GM12878 (cell line): Measurements from ENCODE around the gene CHN1. TPM values are rescaled to one million over a fixed set of nuclear protein-coding genes. Genes with fewer than 3 reads are reported as not detected.

ENCODE experiments used
- ATAC-seq: fragments of 200-7000 bp; cut with Tn5 transposase; 3 replicates; pipeline ENCODE4 v1.9.1; 2020; ENCODE audit warnings: mild to moderate bottlenecking, moderate library complexity
- BruUV-seq: library from RNA; stranded (reverse); fragments of 400-500 nt; replicated peaks from 2 replicates; lab custom pipeline; 2021; lab: Mats Ljungman, UMichigan
- CTCF ChIA-PET: fragments of 300-600 bp; sonication (Branson Sonifier 250); formaldehyde crosslinking; extraction: SDS; loops from one replicate; lab custom pipeline; 2021; ENCODE audit warnings: inconsistent platforms; lab: Yijun Ruan, JAX
- POLR2A ChIA-PET: fragments of 350-600 bp; formaldehyde crosslinking; extraction: SDS; loops from one replicate; lab custom pipeline; 2021; ENCODE audit warnings: inconsistent platforms; lab: Charles Lee
- RAD21 ChIA-PET: fragments of 300-600 bp; sonication (Branson Sonifier 250); formaldehyde crosslinking; loops from one replicate; lab custom pipeline; 2023; ENCODE audit warnings: antibody characterized with exemption; ENCODE audit not compliant: unreplicated experiment; lab: Charles Lee
- SMC1A ChIA-PET: fragments of 300-600 bp; sonication (Branson Sonifier 250); formaldehyde crosslinking; loops from one replicate; lab custom pipeline; 2023; ENCODE audit not compliant: unreplicated experiment, uncharacterized antibody; lab: Charles Lee
- DNase-seq: peaks from one replicate; pipeline ENCODE4 v3.0.0-alpha.2; 2011; ENCODE audit warnings: low read depth, low spot score
- FAIRE-seq: peaks from 3 replicates; lab custom pipeline; 2011; peaks lifted over from hg19 to GRCh38; lab: Jason Lieb, UNC
- H2AFZ ChIP-seq: 2 replicates; pipeline ENCODE4 v1.6.0; 2011; ENCODE audit warnings: low read depth, low read length, control low read depth; ENCODE audit not compliant: control insufficient read depth
- H3K27ac ChIP-seq: 2 replicates; pipeline ENCODE4 v1.5.1; 2011; ENCODE audit warnings: control low read depth; ENCODE audit not compliant: control insufficient read depth, insufficient read depth
- H3K27me3 ChIP-seq, 2 experiments: replicated peaks in 1 of 2; 2 replicates each; pipeline versions ENCODE4 v1.6.0 to v1.6.1; 2011; ENCODE audit warnings: low read length in 1 of 2; ENCODE audit not compliant: control insufficient read depth in 2 of 2, insufficient read depth in 2 of 2
- H3K36me3 ChIP-seq, 2 experiments: 2 replicates each; pipeline ENCODE4 v1.5.1; 2011; ENCODE audit warnings: low read length in 1 of 2; ENCODE audit not compliant: control insufficient read depth in 2 of 2, insufficient read depth in 2 of 2
- H3K4me1 ChIP-seq: 2 replicates; pipeline ENCODE4 v1.6.1; 2011; ENCODE audit warnings: mild to moderate bottlenecking, low read length, moderate library complexity, mixed read lengths; ENCODE audit not compliant: control insufficient read depth, insufficient read depth
- H3K4me2 ChIP-seq: 2 replicates; pipeline ENCODE4 v1.6.0; 2011; ENCODE audit warnings: control low read depth; ENCODE audit not compliant: control insufficient read depth, insufficient read depth
- H3K4me3 ChIP-seq: fragments of 200-600 bp; sonication (generic); 2 replicates; pipeline ENCODE4 v1.5.1; 2016
- H3K79me2 ChIP-seq: 2 replicates; pipeline ENCODE4 v1.6.0; 2011; ENCODE audit warnings: low read length; ENCODE audit not compliant: control insufficient read depth, insufficient read depth
- H3K9ac ChIP-seq: 2 replicates; pipeline ENCODE4 v1.8.0; 2011; ENCODE audit warnings: low read length, control low read depth, mixed read lengths; ENCODE audit not compliant: control insufficient read depth, insufficient read depth
- H3K9me3 ChIP-seq: replicated peaks from 3 replicates; pipeline ENCODE4 v1.5.1; 2011; ENCODE audit warnings: mild to moderate bottlenecking, low read length; ENCODE audit not compliant: control insufficient read depth, insufficient read depth
- H4K20me1 ChIP-seq: 2 replicates; pipeline ENCODE4 v1.6.0; 2011; ENCODE audit not compliant: control insufficient read depth, insufficient read depth
- CBFB ChIP-seq: IDR thresholded peaks from 2 replicates; pipeline ENCODE4 v1.6.1; 2016; ENCODE audit warnings: antibody characterized with exemption, low read depth
- CHD4 ChIP-seq: fragments of 200-600 bp; sonication (generic); IDR thresholded peaks from 2 replicates; pipeline ENCODE4 v1.6.1; 2016; ENCODE audit warnings: mild to moderate bottlenecking
- CREB1 ChIP-seq: IDR thresholded peaks from 2 replicates; pipeline ENCODE4 v1.6.1; 2012; ENCODE audit warnings: low read depth, mild to moderate bottlenecking, inconsistent platforms
- CREM ChIP-seq: IDR thresholded peaks from 2 replicates; pipeline ENCODE4 v1.6.1; 2014; ENCODE audit warnings: antibody characterized with exemption, low read depth
- EED ChIP-seq: sonication (generic); IDR thresholded peaks from 2 replicates; pipeline ENCODE4 v1.6.1; 2016; ENCODE audit warnings: antibody characterized with exemption, low read depth
- FOXM1 ChIP-seq: IDR thresholded peaks from 2 replicates; pipeline ENCODE4 v1.6.1; 2012; ENCODE audit warnings: low read depth, mild to moderate bottlenecking, inconsistent platforms, low read length, moderate library complexity
- IRF3 ChIP-seq: fragments of 450-650 bp; IDR thresholded peaks from 2 replicates; pipeline ENCODE4 v1.6.1; 2014; ENCODE audit warnings: mild to moderate bottlenecking
- MEF2B ChIP-seq: fragments of 450-650 bp; IDR thresholded peaks from 2 replicates; pipeline ENCODE4 v1.6.1; 2018; ENCODE audit warnings: mild to moderate bottlenecking, moderate library complexity; ENCODE audit not compliant: partially characterized antibody, poor library complexity, severe bottlenecking
- POLR2AphosphoS2 ChIP-seq: IDR thresholded peaks from 2 replicates; pipeline ENCODE4 v1.6.1; 2011; ENCODE audit warnings: low read depth, mild to moderate bottlenecking, low read length, improper control_type of control experiment, moderate library complexity
- RAD21 ChIP-seq: IDR thresholded peaks from 2 replicates; pipeline ENCODE4 v1.6.1; 2011; ENCODE audit warnings: mild to moderate bottlenecking, low read depth, low read length, moderate library complexity; ENCODE audit not compliant: insufficient read depth
- RAD51 ChIP-seq: fragments of 450-650 bp; IDR thresholded peaks from 2 replicates; pipeline ENCODE4 v1.6.1; 2016; ENCODE audit warnings: moderate library complexity, mild to moderate bottlenecking, inconsistent platforms
- RBBP5 ChIP-seq: fragments of 200-600 bp; sonication (generic); conservative IDR thresholded peaks from 2 replicates; pipeline ENCODE4 v1.6.1; 2016
- RFX5 ChIP-seq: IDR thresholded peaks from 2 replicates; pipeline ENCODE4 v1.6.1; 2011; ENCODE audit warnings: low read depth, low read length, improper control_type of control experiment
- RUNX3 ChIP-seq: IDR thresholded peaks from 2 replicates; pipeline ENCODE4 v1.6.1; 2012; ENCODE audit warnings: low read length, inconsistent platforms
- SRF ChIP-seq, 2 experiments: IDR thresholded peaks; 2 replicates each; pipeline ENCODE4 v1.6.1; 2011; ENCODE audit warnings: low read depth in 2 of 2, low read length in 2 of 2, mild to moderate bottlenecking in 1 of 2, moderate library complexity in 1 of 2
- TAF1 ChIP-seq: IDR thresholded peaks from 2 replicates; pipeline ENCODE4 v1.6.1; 2011; ENCODE audit warnings: mild to moderate bottlenecking, low read depth, low read length, borderline replicate concordance
- TBL1XR1 ChIP-seq: IDR thresholded peaks from 2 replicates; pipeline ENCODE4 v1.6.1; 2012; ENCODE audit warnings: low read depth, low read length, improper control_type of control experiment
- TCF12 ChIP-seq: IDR thresholded peaks from 2 replicates; pipeline ENCODE4 v1.6.1; 2011; ENCODE audit warnings: low read depth, mild to moderate bottlenecking, low read length
- YBX1 ChIP-seq: fragments of 450-650 bp; IDR thresholded peaks from 2 replicates; pipeline ENCODE4 v1.6.1; 2016; ENCODE audit warnings: antibody characterized with exemption
- ZNF207 ChIP-seq: fragments of 450-650 bp; IDR thresholded peaks from 2 replicates; pipeline ENCODE4 v1.6.1; 2014; ENCODE audit warnings: antibody characterized with exemption, mild to moderate bottlenecking, borderline replicate concordance
- ZNF274 ChIP-seq: IDR thresholded peaks from one replicate; pipeline ENCODE4 v1.8.0; 2011; ENCODE audit not compliant: insufficient read length, insufficient read depth
- WGBS: methylation state at CpG from one replicate; pipeline ENCODE4 v1.1.6; 2016; ENCODE audit warnings: low lambda C conversion rate; ENCODE audit not compliant: insufficient replicate concordance, insufficient coverage; ENCODE audit errors: missing lambda C conversion rate; 5-methylcytosine and 5-hydroxymethylcytosine counted together
- in situ Hi-C: fragments of 300-500 bp; cut with MboI; formaldehyde crosslinking; loops from 9 replicates; pipeline ENCODE4 v1.14.3; 2018; ENCODE audit warnings: mixed read lengths
- intact Hi-C: fragments of 100-400 bp; cut with micrococcal nuclease; formaldehyde crosslinking; loops from one replicate; pipeline ENCODE4 v1.14.2; 2022; ENCODE audit not compliant: unreplicated experiment
- polyA plus RNA-seq, 11 experiments: library from polyadenylated mRNA; depleted of rRNA in 4 of 11; unstranded in 6 of 11; stranded (reverse) in 5 of 11; fragments of >200 nt; fragmentation: Nextera tagmentation in 4 of 11; fragmentation: Illumina TruSeq in 1 of 11; extraction: Ambion mirVana in 4 of 11; extraction: Trizol in 1 of 11; gene quantifications; 1 replicate in 1 of 11; 2 replicates in 10 of 11; pipeline versions ENCODE4 v1.2.1 to v1.2.3, GENCODE V29; 2011 to 2016; ENCODE audit warnings: inconsistent platforms in 2 of 11, missing spikeins in 2 of 11, low read depth in 1 of 11
- total RNA-seq, 4 experiments: library from RNA; depleted of rRNA in 3 of 4; stranded (reverse); fragments of >200 nt in 3 of 4; fragmentation: Illumina TruSeq in 1 of 4; extraction: Trizol in 1 of 4; gene quantifications; 2 replicates each; pipeline versions ENCODE4 v1.2.1 to v1.2.3, GENCODE V29; 2013 to 2021
- TF ChIP-seq, protein P1 (sequence below): IDR thresholded peaks from 2 replicates; pipeline ENCODE4 v1.6.1; 2012; ENCODE audit warnings: mild to moderate bottlenecking, low read depth, low read length

CHN1 gene
- total and polyA plus RNA-seq, 10 of the 15 experiments (the other 5 are each of a cell fraction or from before 2014, with no cell fraction given), result 0.18 to 0.92 (median 0.53) TPM; not detected in 1

- TF ChIP-seq, protein P1, sequence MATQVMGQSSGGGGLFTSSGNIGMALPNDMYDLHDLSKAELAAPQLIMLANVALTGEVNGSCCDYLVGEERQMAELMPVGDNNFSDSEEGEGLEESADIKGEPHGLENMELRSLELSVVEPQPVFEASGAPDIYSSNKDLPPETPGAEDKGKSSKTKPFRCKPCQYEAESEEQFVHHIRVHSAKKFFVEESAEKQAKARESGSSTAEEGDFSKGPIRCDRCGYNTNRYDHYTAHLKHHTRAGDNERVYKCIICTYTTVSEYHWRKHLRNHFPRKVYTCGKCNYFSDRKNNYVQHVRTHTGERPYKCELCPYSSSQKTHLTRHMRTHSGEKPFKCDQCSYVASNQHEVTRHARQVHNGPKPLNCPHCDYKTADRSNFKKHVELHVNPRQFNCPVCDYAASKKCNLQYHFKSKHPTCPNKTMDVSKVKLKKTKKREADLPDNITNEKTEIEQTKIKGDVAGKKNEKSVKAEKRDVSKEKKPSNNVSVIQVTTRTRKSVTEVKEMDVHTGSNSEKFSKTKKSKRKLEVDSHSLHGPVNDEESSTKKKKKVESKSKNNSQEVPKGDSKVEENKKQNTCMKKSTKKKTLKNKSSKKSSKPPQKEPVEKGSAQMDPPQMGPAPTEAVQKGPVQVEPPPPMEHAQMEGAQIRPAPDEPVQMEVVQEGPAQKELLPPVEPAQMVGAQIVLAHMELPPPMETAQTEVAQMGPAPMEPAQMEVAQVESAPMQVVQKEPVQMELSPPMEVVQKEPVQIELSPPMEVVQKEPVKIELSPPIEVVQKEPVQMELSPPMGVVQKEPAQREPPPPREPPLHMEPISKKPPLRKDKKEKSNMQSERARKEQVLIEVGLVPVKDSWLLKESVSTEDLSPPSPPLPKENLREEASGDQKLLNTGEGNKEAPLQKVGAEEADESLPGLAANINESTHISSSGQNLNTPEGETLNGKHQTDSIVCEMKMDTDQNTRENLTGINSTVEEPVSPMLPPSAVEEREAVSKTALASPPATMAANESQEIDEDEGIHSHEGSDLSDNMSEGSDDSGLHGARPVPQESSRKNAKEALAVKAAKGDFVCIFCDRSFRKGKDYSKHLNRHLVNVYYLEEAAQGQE, result no peak
- no peak for TF ChIP-seq ZNF207
- no peak for TF ChIP-seq TBL1XR1
- no peak for TF ChIP-seq TAF1
- TF ChIP-seq RAD51, result no peak
Observed at GRCh38 chr2:174820361-174820760, 184.8 kb downstream of the CHN1 start (continued).

- ChIA-PET CTCF (interaction anchor here (1.0 to 1.6 kb wide), 2 partner anchors 8 to 44 kb away, joined by 3 read pairs; no protein-coding TSS in a partner anchor), POLR2A (interaction anchor here (0.7 kb wide), 1 partner anchor 10 kb away, joined by 3 read pairs; no protein-coding TSS in a partner anchor), SMC1A (no interaction called here), RAD21 (no interaction called here)
- FAIRE-seq (no peak), DNase-seq (no peak), ATAC-seq (no peak)
- WGBS, result 0% methylated on average over 1 of the region's 2 CpGs
- in situ Hi-C loops (no loop called here), intact Hi-C loops (no loop called here)
- H3K4me3 ChIP-seq, result no peak overlapping the region
- H3K9me3 ChIP-seq, result no peaks in the 10 kb centered on the region
- H3K27me3 ChIP-seq, result no peaks in the 10 kb centered on the region
- BruUV-seq, result no TSS peak
- no peak overlapping the region for H3K27ac ChIP-seq
- H3K79me2 ChIP-seq, result no peaks in the 10 kb centered on the region
- H3K4me1 ChIP-seq, result no peaks in the 10 kb centered on the region
- H2AFZ ChIP-seq, result no peak overlapping the region
- no peaks in the 10 kb centered on the region for H4K20me1 ChIP-seq
- H3K36me3 ChIP-seq, result no peaks in the 10 kb centered on the region
- H3K4me2 ChIP-seq, result no peak overlapping the region
- H3K9ac ChIP-seq, result no peak overlapping the region
- TF ChIP-seq IRF3 (no peak), CREB1 (no peak), EED (no peak), SRF (IDR thresholded peaks at IDR 0.05; ENCODE audit: low read depth in 2 of 2, low read length in 2 of 2) (no peak), YBX1 (no peak), RAD21 (no peak), CBFB (no peak), FOXM1 (no peak), CHD4 (no peak), RUNX3 (no peak), TCF12 (no peak), RBBP5 (no peak), POLR2AphosphoS2 (no peak), CREM (no peak), RFX5 (no peak), ZNF274 (no peak), MEF2B (no peak)
Observed at GRCh38 chr2:174815526-174815925, 189.7 kb downstream of the CHN1 start.
